Erythroblast (primary cell): Measurements from ENCODE around the gene PRELP.

Experiments
- GATA1 ChIP-seq: IDR thresholded peaks from 2 replicates; pipeline ENCODE4 v1.6.1; 2011; ENCODE audit warnings: low read depth, mild to moderate bottlenecking, control low read depth, low read length, moderate library complexity
- POLR2A ChIP-seq: IDR thresholded peaks from 2 replicates; pipeline ENCODE4 v1.6.1; 2011; ENCODE audit warnings: mild to moderate bottlenecking, low read length

- TF ChIP-seq POLR2A (no peak), GATA1 (no peak)
Observed at GRCh38 chr1:203512848-203513584, 37.4 kb downstream of the PRELP start.
